HG02981 (cell line): ENCODE results near the gene TRIM33.
"Not testable (repeated sequence)": the region's sequence is repeated elsewhere in the genome, so short reads cannot be mapped to it uniquely, and the experiment has no call there.

Experiments used
- ATAC-seq: cut with Tn5 transposase; IDR thresholded peaks from one replicate; pipeline ENCODE4 v1.9.1; 2021; ENCODE audit warnings: mild to moderate bottlenecking, moderate library complexity; ENCODE audit not compliant: unreplicated experiment

The TRIM33 gene

GRCh38 chr1:114468047-114468446, 43.0 kb downstream of the TRIM33 start:
- ATAC-seq, result no peak

GRCh38 chr1:114467491-114467890, 43.5 kb downstream of the TRIM33 start:
- no peak for ATAC-seq

- no peak for ATAC-seq
Measured at GRCh38 chr1:114466334-114467014, 44.5 kb downstream of the TRIM33 start.

GRCh38 chr1:114462963-114463362, 48.0 kb downstream of the TRIM33 start:
- no peak for ATAC-seq

- no peak for ATAC-seq
Measured at GRCh38 chr1:114462341-114462740, 48.7 kb downstream of the TRIM33 start.

- ATAC-seq, result no peak
Measured at GRCh38 chr1:114458237-114458777, 52.7 kb downstream of the TRIM33 start.

- ATAC-seq, result no peak
Measured at GRCh38 chr1:114457675-114458236, 53.2 kb downstream of the TRIM33 start.

GRCh38 chr1:114456586-114456985, 54.4 kb downstream of the TRIM33 start:
- ATAC-seq, result no peak

GRCh38 chr1:114455102-114455785, 55.8 kb downstream of the TRIM33 start:
- ATAC-seq, result no peak

- ATAC-seq, result no peak
Measured at GRCh38 chr1:114454539-114454938, 56.5 kb downstream of the TRIM33 start.

GRCh38 chr1:114453361-114453784, 57.6 kb downstream of the TRIM33 start:
- no peak for ATAC-seq

- ATAC-seq, result no peak
Measured at GRCh38 chr1:114448370-114449036, 62.5 kb downstream of the TRIM33 start.

- ATAC-seq, result no peak
Measured at GRCh38 chr1:114446198-114446597, 64.8 kb downstream of the TRIM33 start.

- not testable (repeated sequence) for ATAC-seq
Measured at GRCh38 chr1:114443226-114443625, 67.8 kb downstream of the TRIM33 start.

- no peak for ATAC-seq
Measured at GRCh38 chr1:114441332-114441731, 69.7 kb downstream of the TRIM33 start.

GRCh38 chr1:114439369-114439768, 71.6 kb downstream of the TRIM33 start:
- no peak for ATAC-seq

GRCh38 chr1:114437812-114438211, 73.2 kb downstream of the TRIM33 start:
- no peak for ATAC-seq

- ATAC-seq, result no peak
Measured at GRCh38 chr1:114436799-114437198, 74.2 kb downstream of the TRIM33 start.

GRCh38 chr1:114435088-114435715, 75.8 kb downstream of the TRIM33 start:
- ATAC-seq, result no peak

- no peak for ATAC-seq
Measured at GRCh38 chr1:114431026-114431425, 80.0 kb downstream of the TRIM33 start.
